ENCODE results near the gene MRPS30.

Gene MRPS30

DNA sequence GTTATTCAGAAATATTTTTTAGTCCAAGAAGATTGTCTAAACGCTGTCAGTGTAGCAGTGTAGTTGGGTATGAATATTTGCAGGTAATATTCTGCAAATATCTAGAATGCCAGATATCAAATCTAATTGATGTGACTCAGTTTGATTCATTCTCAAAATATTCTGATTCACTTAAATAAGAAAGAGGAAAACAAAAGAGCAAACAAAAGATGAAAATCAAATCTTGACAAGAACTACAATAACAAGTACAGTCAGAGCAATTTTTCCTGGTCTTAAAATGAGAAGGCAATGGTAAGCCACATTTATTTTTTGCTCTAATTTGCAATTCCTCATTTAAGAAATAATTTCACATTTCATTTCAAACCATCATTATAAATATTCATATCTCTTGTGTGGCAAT is 36.0 kb downstream of the MRPS30 start:
- Histone ChIP-seq H3K4me2 (ENCODE audit: insufficient read depth, low read length) (no peak overlapping the region), H2AFZ (ENCODE audit: low read depth, low read length) (no peak overlapping the region), H3K27me3 (ENCODE audit: insufficient read depth, low read length, poor library complexity) (no peaks in the 10 kb centered on the region), H3K4me1 (ENCODE audit: insufficient read depth, low read length) (no peaks in the 10 kb centered on the region), H3K4me3 (ENCODE audit: low read depth in 1 of 2, low read length in 2 of 2) (no peak overlapping the region), H3K36me3 (ENCODE audit: insufficient read depth, low read length) (no peaks in the 10 kb centered on the region), H4K20me1 (ENCODE audit: insufficient read depth, low read length) (no peaks in the 10 kb centered on the region), H3K9me3 (ENCODE audit: insufficient read depth, low read length, severe bottlenecking) (no peaks in the 10 kb centered on the region), H3K9ac (ENCODE audit: low read depth, low read length) (no peak overlapping the region), H3K79me2 (ENCODE audit: insufficient read depth, low read length) (no peaks in the 10 kb centered on the region), H3K27ac (ENCODE audit: low read length) (no peak overlapping the region)
- ATAC-seq (ENCODE audit: insufficient read depth, low read depth) = no peak
- TF ChIP-seq EZH2 (IDR thresholded peaks at IDR 0.05; ENCODE audit: borderline replicate concordance, low read depth, low read length, severe bottlenecking) = no peak
- TF ChIP-seq, protein P1, sequence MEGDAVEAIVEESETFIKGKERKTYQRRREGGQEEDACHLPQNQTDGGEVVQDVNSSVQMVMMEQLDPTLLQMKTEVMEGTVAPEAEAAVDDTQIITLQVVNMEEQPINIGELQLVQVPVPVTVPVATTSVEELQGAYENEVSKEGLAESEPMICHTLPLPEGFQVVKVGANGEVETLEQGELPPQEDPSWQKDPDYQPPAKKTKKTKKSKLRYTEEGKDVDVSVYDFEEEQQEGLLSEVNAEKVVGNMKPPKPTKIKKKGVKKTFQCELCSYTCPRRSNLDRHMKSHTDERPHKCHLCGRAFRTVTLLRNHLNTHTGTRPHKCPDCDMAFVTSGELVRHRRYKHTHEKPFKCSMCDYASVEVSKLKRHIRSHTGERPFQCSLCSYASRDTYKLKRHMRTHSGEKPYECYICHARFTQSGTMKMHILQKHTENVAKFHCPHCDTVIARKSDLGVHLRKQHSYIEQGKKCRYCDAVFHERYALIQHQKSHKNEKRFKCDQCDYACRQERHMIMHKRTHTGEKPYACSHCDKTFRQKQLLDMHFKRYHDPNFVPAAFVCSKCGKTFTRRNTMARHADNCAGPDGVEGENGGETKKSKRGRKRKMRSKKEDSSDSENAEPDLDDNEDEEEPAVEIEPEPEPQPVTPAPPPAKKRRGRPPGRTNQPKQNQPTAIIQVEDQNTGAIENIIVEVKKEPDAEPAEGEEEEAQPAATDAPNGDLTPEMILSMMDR (IDR thresholded peaks at IDR 0.05; ENCODE audit: borderline replicate concordance, extremely low read depth, low read length, poor library complexity, severe bottlenecking) = no peak
- no peak for DNase-seq

DNA sequence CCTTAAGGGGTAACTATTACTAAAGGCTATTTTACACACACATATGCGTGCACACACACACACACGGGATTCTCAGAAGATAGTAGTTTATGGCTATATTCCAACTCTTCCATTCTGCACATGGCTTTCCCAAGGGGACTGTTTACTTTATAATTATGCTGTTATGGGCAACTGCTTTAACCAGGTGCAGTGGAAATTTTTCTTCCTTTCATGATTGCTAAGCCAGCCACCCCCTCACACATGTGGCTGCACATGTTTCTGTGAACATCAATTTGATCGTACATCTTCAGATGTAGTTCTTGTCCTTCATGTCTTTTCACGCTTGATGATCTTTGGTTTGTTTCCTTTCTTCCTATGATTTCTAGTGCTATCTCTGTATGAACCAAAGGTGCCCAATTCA is 37.0 kb downstream of the MRPS30 start:
- Histone ChIP-seq H4K20me1 (ENCODE audit: insufficient read depth, low read length) (no peaks in the 10 kb centered on the region), H3K27ac (ENCODE audit: low read length) (no peak overlapping the region), H3K27me3 (ENCODE audit: insufficient read depth, low read length, poor library complexity) (no peaks in the 10 kb centered on the region), H3K4me2 (ENCODE audit: insufficient read depth, low read length) (no peak overlapping the region), H3K4me3 (ENCODE audit: low read depth in 1 of 2, low read length in 2 of 2) (no peak overlapping the region), H3K9me3 (ENCODE audit: insufficient read depth, low read length, severe bottlenecking) (no peaks in the 10 kb centered on the region), H3K36me3 (ENCODE audit: insufficient read depth, low read length) (no peaks in the 10 kb centered on the region), H2AFZ (ENCODE audit: low read depth, low read length) (no peak overlapping the region), H3K9ac (ENCODE audit: low read depth, low read length) (no peak overlapping the region), H3K79me2 (ENCODE audit: insufficient read depth, low read length) (no peaks in the 10 kb centered on the region), H3K4me1 (ENCODE audit: insufficient read depth, low read length) (no peaks in the 10 kb centered on the region)
- no peak for ATAC-seq (ENCODE audit: insufficient read depth, low read depth)
- DNase-seq = no peak
- TF ChIP-seq, protein P1 (IDR thresholded peaks at IDR 0.05; ENCODE audit: borderline replicate concordance, extremely low read depth, low read length, poor library complexity, severe bottlenecking) = no peak
- TF ChIP-seq EZH2 (IDR thresholded peaks at IDR 0.05; ENCODE audit: borderline replicate concordance, low read depth, low read length, severe bottlenecking) = no peak

DNA sequence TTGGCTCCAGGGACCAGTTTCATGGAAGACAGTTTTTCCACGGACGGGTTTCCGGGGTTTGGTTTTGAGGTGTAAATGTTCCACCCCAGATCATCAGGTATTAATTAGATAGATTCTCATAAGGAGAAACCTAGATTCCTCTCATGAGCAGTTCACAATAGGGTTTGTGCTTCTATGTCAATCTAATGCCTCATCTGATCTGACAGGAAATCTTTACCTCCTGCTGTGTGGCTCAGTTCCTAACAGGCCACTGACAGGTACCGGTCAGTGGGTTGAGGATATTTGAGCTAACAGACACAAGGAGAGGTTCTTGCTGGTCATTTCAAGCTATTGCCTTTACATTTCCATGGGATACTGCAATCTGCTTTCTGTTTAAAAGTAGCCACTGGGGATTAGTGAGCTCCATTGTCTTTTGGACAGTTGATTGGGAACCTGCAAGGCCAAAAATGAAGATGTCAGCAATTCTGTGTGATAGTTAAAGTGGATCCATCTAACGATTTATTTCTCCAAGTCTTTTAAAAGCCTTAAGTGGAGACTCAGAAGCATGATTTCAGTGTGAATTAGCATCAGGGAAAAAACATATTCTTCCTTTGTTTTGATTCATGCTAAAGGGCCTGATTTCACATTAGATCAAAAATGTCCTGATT is 38.6 kb downstream of the MRPS30 start:
- H3K9me3 ChIP-seq (ENCODE audit: insufficient read depth, low read length, severe bottlenecking) = no peaks in the 10 kb centered on the region
- H3K4me1 ChIP-seq (ENCODE audit: insufficient read depth, low read length) = no peaks in the 10 kb centered on the region
- H2AFZ ChIP-seq (ENCODE audit: low read depth, low read length) = no peak overlapping the region
- H3K4me3 ChIP-seq (ENCODE audit: low read depth in 1 of 2, low read length in 2 of 2) = no peak overlapping the region
- H4K20me1 ChIP-seq (ENCODE audit: insufficient read depth, low read length) = no peaks in the 10 kb centered on the region
- no peaks in the 10 kb centered on the region for H3K27me3 ChIP-seq (ENCODE audit: insufficient read depth, low read length, poor library complexity)
- no peaks in the 10 kb centered on the region for H3K79me2 ChIP-seq (ENCODE audit: insufficient read depth, low read length)
- H3K4me2 ChIP-seq (ENCODE audit: insufficient read depth, low read length) = no peak overlapping the region
- H3K36me3 ChIP-seq (ENCODE audit: insufficient read depth, low read length) = no peaks in the 10 kb centered on the region
- ATAC-seq (ENCODE audit: insufficient read depth, low read depth) = no peak
- TF ChIP-seq EZH2 (IDR thresholded peaks at IDR 0.05; ENCODE audit: borderline replicate concordance, low read depth, low read length, severe bottlenecking) = no peak
- TF ChIP-seq, protein P1 (IDR thresholded peaks at IDR 0.05; ENCODE audit: borderline replicate concordance, extremely low read depth, low read length, poor library complexity, severe bottlenecking) = no peak
- no peak overlapping the region for H3K27ac ChIP-seq (ENCODE audit: low read length)
- DNase-seq = no peak
- no peak overlapping the region for H3K9ac ChIP-seq (ENCODE audit: low read depth, low read length)

Data from DND-41 (cell line).